T-helper 1 cell (primary cell): ENCODE data around the gene UEVLD.
A peak's percentile ranks its signal among the peaks of the same experiment; 100 is the strongest.

ENCODE experiments used
- DNase-seq, 5 donors: peaks; one replicate each; pipeline ENCODE4 v3.0.0-alpha.2; 2012 to 2020

UEVLD gene

GRCh38 chr11:18581825-18582224 lies 6.7 kb downstream of the UEVLD start:
- DNase-seq = no peak

GRCh38 chr11:18580113-18580766 lies 8.3 kb downstream of the UEVLD start:
- DNase-seq = no peak

GRCh38 chr11:18578975-18579598 lies 9.4 kb downstream of the UEVLD start:
- DNase-seq = peak in 1 of 5 donors; percentile 78

- peak in 1 of 5 donors; percentile 46 for DNase-seq
These were observed 13.2 kb downstream of the UEVLD start for GRCh38 chr11:18575361-18575760.

GRCh38 chr11:18567081-18567480 lies 21.5 kb downstream of the UEVLD start:
- no peak for DNase-seq

- no peak for DNase-seq
These were observed 22.1 kb downstream of the UEVLD start for GRCh38 chr11:18566406-18566805.

GRCh38 chr11:18564149-18564548 lies 24.4 kb downstream of the UEVLD start:
- DNase-seq = no peak

- DNase-seq = no peak
These were observed 25.3 kb downstream of the UEVLD start for GRCh38 chr11:18563090-18563730.

- no peak for DNase-seq
These were observed 40.5 kb downstream of the UEVLD start for GRCh38 chr11:18548001-18548400.

GRCh38 chr11:18540207-18541009 lies 48.1 kb downstream of the UEVLD start:
- peak in 1 of 5 donors; percentile 53 for DNase-seq

GRCh38 chr11:18536209-18536608 lies 52.3 kb downstream of the UEVLD start:
- no peak for DNase-seq

GRCh38 chr11:18534245-18534644 lies 54.3 kb downstream of the UEVLD start:
- DNase-seq = no peak

- no peak for DNase-seq
These were observed 55.2 kb downstream of the UEVLD start for GRCh38 chr11:18533365-18533764.

GRCh38 chr11:18527512-18527911 lies 61.0 kb downstream of the UEVLD start:
- peak in 1 of 5 donors; percentile 16 for DNase-seq

- peak; percentile 82 to 92 (median 90) for DNase-seq
These were observed 61.8 kb downstream of the UEVLD start, which contains the start of gene TSG101 for GRCh38 chr11:18526521-18527296. TSS of gene TSG101 (minus strand) at chr11:18526942. CDS start at chr11:18526816, 126 bp downstream.

- DNase-seq = no peak
These were observed 62.4 kb downstream of the UEVLD start for GRCh38 chr11:18526130-18526520.

- DNase-seq = no peak
These were observed 64.3 kb downstream of the UEVLD start for GRCh38 chr11:18524248-18524647.

GRCh38 chr11:18523084-18523483 lies 65.5 kb downstream of the UEVLD start:
- DNase-seq = no peak

GRCh38 chr11:18522388-18522787 lies 66.1 kb downstream of the UEVLD start:
- no peak for DNase-seq

- no peak for DNase-seq
These were observed 67.4 kb downstream of the UEVLD start for GRCh38 chr11:18521122-18521521.

- no peak for DNase-seq
These were observed 86.2 kb downstream of the UEVLD start for GRCh38 chr11:18502352-18502751.

GRCh38 chr11:18501629-18502028 lies 86.9 kb downstream of the UEVLD start:
- DNase-seq = no peak
